Measurements from ENCODE around the gene PLXNA4. TPM values are rescaled to one million over a fixed set of nuclear protein-coding genes. Genes with fewer than 3 reads are reported as not detected.

The PLXNA4 gene
- total RNA-seq, 1 donor from 2014 or later, result 2.1 TPM

GRCh38 chr7:132443761-132444520 is 132.3 kb downstream of the PLXNA4 start:
- H3K4me3 ChIP-seq (ENCODE audit: low read length in 3 of 3), result no peak overlapping the region
- H3K9me3 ChIP-seq (ENCODE audit: control insufficient read depth in 3 of 3, low read length in 3 of 3), result no peaks in the 10 kb centered on the region
- no peaks in the 10 kb centered on the region for H3K4me1 ChIP-seq (ENCODE audit: control insufficient read depth in 3 of 3, insufficient read depth in 3 of 3, low read length in 3 of 3)
- no peak overlapping the region for H3K27ac ChIP-seq (ENCODE audit: low read depth, low read length)
- no peaks in the 10 kb centered on the region for H3K36me3 ChIP-seq (ENCODE audit: control insufficient read depth in 3 of 3, insufficient read depth in 3 of 3, low read length in 3 of 3)
- H3K9ac ChIP-seq (ENCODE audit: low read depth in 1 of 3, low read length in 3 of 3), result no peak overlapping the region
- H3K27me3 ChIP-seq (ENCODE audit: control insufficient read depth in 3 of 3, insufficient read depth in 3 of 3, low read length in 3 of 3), result no peaks in the 10 kb centered on the region

- H3K4me3 ChIP-seq (ENCODE audit: low read length in 3 of 3), result no peak overlapping the region
- H3K27ac ChIP-seq (ENCODE audit: low read depth, low read length), result no peak overlapping the region
Observed at GRCh38 chr7:132441935-132442334, 134.3 kb downstream of the PLXNA4 start.

GRCh38 chr7:132440151-132440550 is 136.1 kb downstream of the PLXNA4 start:
- H3K4me3 ChIP-seq (ENCODE audit: low read length in 3 of 3), result no peak overlapping the region
- H3K4me1 ChIP-seq (ENCODE audit: control insufficient read depth in 3 of 3, insufficient read depth in 3 of 3, low read length in 3 of 3), result no peaks in the 10 kb centered on the region
- H3K9me3 ChIP-seq (ENCODE audit: control insufficient read depth in 3 of 3, low read length in 3 of 3), result no peaks in the 10 kb centered on the region
- no peaks in the 10 kb centered on the region for H3K36me3 ChIP-seq (ENCODE audit: control insufficient read depth in 3 of 3, insufficient read depth in 3 of 3, low read length in 3 of 3)
- H3K27me3 ChIP-seq (ENCODE audit: control insufficient read depth in 3 of 3, insufficient read depth in 3 of 3, low read length in 3 of 3), result peaks cover 0 to 7% (median 5%) of the 10 kb centered on the region in 3 donors
- no peak overlapping the region for H3K27ac ChIP-seq (ENCODE audit: low read depth, low read length)
- no peak overlapping the region for H3K9ac ChIP-seq (ENCODE audit: low read depth in 1 of 3, low read length in 3 of 3)

More at GRCh38 chr7:132441935-132442334, 134.3 kb downstream of the PLXNA4 start:
- no peaks in the 10 kb centered on the region for H3K27me3 ChIP-seq (ENCODE audit: control insufficient read depth in 3 of 3, insufficient read depth in 3 of 3, low read length in 3 of 3)
- no peaks in the 10 kb centered on the region for H3K9me3 ChIP-seq (ENCODE audit: control insufficient read depth in 3 of 3, low read length in 3 of 3)
- H3K4me1 ChIP-seq (ENCODE audit: control insufficient read depth in 3 of 3, insufficient read depth in 3 of 3, low read length in 3 of 3), result no peaks in the 10 kb centered on the region
- H3K9ac ChIP-seq (ENCODE audit: low read depth in 1 of 3, low read length in 3 of 3), result no peak overlapping the region
- H3K36me3 ChIP-seq (ENCODE audit: control insufficient read depth in 3 of 3, insufficient read depth in 3 of 3, low read length in 3 of 3), result no peaks in the 10 kb centered on the region

GRCh38 chr7:132438926-132439325 is 137.3 kb downstream of the PLXNA4 start:
- no peak overlapping the region for H3K4me3 ChIP-seq (ENCODE audit: low read length in 3 of 3)
- H3K27ac ChIP-seq (ENCODE audit: low read depth, low read length), result no peak overlapping the region
- H3K9ac ChIP-seq (ENCODE audit: low read depth in 1 of 3, low read length in 3 of 3), result no peak overlapping the region
- no peaks in the 10 kb centered on the region for H3K9me3 ChIP-seq (ENCODE audit: control insufficient read depth in 3 of 3, low read length in 3 of 3)
- peaks cover 0 to 8% (median 7%) of the 10 kb centered on the region in 3 donors for H3K27me3 ChIP-seq (ENCODE audit: control insufficient read depth in 3 of 3, insufficient read depth in 3 of 3, low read length in 3 of 3)
- no peaks in the 10 kb centered on the region for H3K36me3 ChIP-seq (ENCODE audit: control insufficient read depth in 3 of 3, insufficient read depth in 3 of 3, low read length in 3 of 3)
- H3K4me1 ChIP-seq (ENCODE audit: control insufficient read depth in 3 of 3, insufficient read depth in 3 of 3, low read length in 3 of 3), result no peaks in the 10 kb centered on the region

GRCh38 chr7:132437730-132438129 is 138.5 kb downstream of the PLXNA4 start:
- Histone ChIP-seq H3K9ac (ENCODE audit: low read depth in 1 of 3, low read length in 3 of 3) (no peak overlapping the region), H3K4me3 (ENCODE audit: low read length in 3 of 3) (no peak overlapping the region), H3K36me3 (ENCODE audit: control insufficient read depth in 3 of 3, insufficient read depth in 3 of 3, low read length in 3 of 3) (no peaks in the 10 kb centered on the region), H3K4me1 (ENCODE audit: control insufficient read depth in 3 of 3, insufficient read depth in 3 of 3, low read length in 3 of 3) (no peaks in the 10 kb centered on the region), H3K27ac (ENCODE audit: low read depth, low read length) (no peak overlapping the region), H3K9me3 (ENCODE audit: control insufficient read depth in 3 of 3, low read length in 3 of 3) (no peaks in the 10 kb centered on the region), H3K27me3 (ENCODE audit: control insufficient read depth in 3 of 3, insufficient read depth in 3 of 3, low read length in 3 of 3) (peaks cover 0 to 8% (median 7%) of the 10 kb centered on the region in 3 donors)

- Histone ChIP-seq H3K4me1 (ENCODE audit: control insufficient read depth in 3 of 3, insufficient read depth in 3 of 3, low read length in 3 of 3) (peaks cover 3 to 8% (median 4%) of the 10 kb centered on the region in 3 donors), H3K36me3 (ENCODE audit: control insufficient read depth in 3 of 3, insufficient read depth in 3 of 3, low read length in 3 of 3) (no peaks in the 10 kb centered on the region), H3K27ac (ENCODE audit: low read depth, low read length) (no peak overlapping the region), H3K27me3 (ENCODE audit: control insufficient read depth in 3 of 3, insufficient read depth in 3 of 3, low read length in 3 of 3) (peaks cover 0 to 8% (median 7%) of the 10 kb centered on the region in 3 donors), H3K9me3 (ENCODE audit: control insufficient read depth in 3 of 3, low read length in 3 of 3) (no peaks in the 10 kb centered on the region), H3K4me3 (ENCODE audit: low read length in 3 of 3) (no peak overlapping the region), H3K9ac (ENCODE audit: low read depth in 1 of 3, low read length in 3 of 3) (no peak overlapping the region)
Observed at GRCh38 chr7:132436121-132436520, 140.1 kb downstream of the PLXNA4 start.

GRCh38 chr7:132435016-132435990 is 141.0 kb downstream of the PLXNA4 start:
- Histone ChIP-seq H3K27ac (ENCODE audit: low read depth, low read length) (no peak overlapping the region), H3K4me1 (ENCODE audit: control insufficient read depth in 3 of 3, insufficient read depth in 3 of 3, low read length in 3 of 3) (peaks cover 3 to 13% (median 4%) of the 10 kb centered on the region in 3 donors), H3K4me3 (ENCODE audit: low read length in 3 of 3) (no peak overlapping the region), H3K9ac (ENCODE audit: low read depth in 1 of 3, low read length in 3 of 3) (no peak overlapping the region), H3K36me3 (ENCODE audit: control insufficient read depth in 3 of 3, insufficient read depth in 3 of 3, low read length in 3 of 3) (no peaks in the 10 kb centered on the region), H3K9me3 (ENCODE audit: control insufficient read depth in 3 of 3, low read length in 3 of 3) (no peaks in the 10 kb centered on the region), H3K27me3 (ENCODE audit: control insufficient read depth in 3 of 3, insufficient read depth in 3 of 3, low read length in 3 of 3) (peaks cover 0 to 8% (median 7%) of the 10 kb centered on the region in 3 donors)

GRCh38 chr7:132434041-132434440 is 142.2 kb downstream of the PLXNA4 start:
- Histone ChIP-seq H3K27me3 (ENCODE audit: control insufficient read depth in 3 of 3, insufficient read depth in 3 of 3, low read length in 3 of 3) (peaks cover 0 to 8% (median 7%) of the 10 kb centered on the region in 3 donors), H3K4me1 (ENCODE audit: control insufficient read depth in 3 of 3, insufficient read depth in 3 of 3, low read length in 3 of 3) (peaks cover 3 to 15% (median 4%) of the 10 kb centered on the region in 3 donors), H3K9me3 (ENCODE audit: control insufficient read depth in 3 of 3, low read length in 3 of 3) (no peaks in the 10 kb centered on the region), H3K4me3 (ENCODE audit: low read length in 3 of 3) (no peak overlapping the region), H3K9ac (ENCODE audit: low read depth in 1 of 3, low read length in 3 of 3) (no peak overlapping the region), H3K27ac (ENCODE audit: low read depth, low read length) (no peak overlapping the region), H3K36me3 (ENCODE audit: control insufficient read depth in 3 of 3, insufficient read depth in 3 of 3, low read length in 3 of 3) (no peaks in the 10 kb centered on the region)

GRCh38 chr7:132433301-132433700 is 143.0 kb downstream of the PLXNA4 start:
- Histone ChIP-seq H3K9me3 (ENCODE audit: control insufficient read depth in 3 of 3, low read length in 3 of 3) (no peaks in the 10 kb centered on the region), H3K27ac (ENCODE audit: low read depth, low read length) (no peak overlapping the region), H3K9ac (ENCODE audit: low read depth in 1 of 3, low read length in 3 of 3) (no peak overlapping the region), H3K4me1 (ENCODE audit: control insufficient read depth in 3 of 3, insufficient read depth in 3 of 3, low read length in 3 of 3) (peaks cover 3 to 15% (median 4%) of the 10 kb centered on the region in 3 donors), H3K27me3 (ENCODE audit: control insufficient read depth in 3 of 3, insufficient read depth in 3 of 3, low read length in 3 of 3) (peaks cover 0 to 8% (median 7%) of the 10 kb centered on the region in 3 donors), H3K36me3 (ENCODE audit: control insufficient read depth in 3 of 3, insufficient read depth in 3 of 3, low read length in 3 of 3) (no peaks in the 10 kb centered on the region), H3K4me3 (ENCODE audit: low read length in 3 of 3) (no peak overlapping the region)

All from skeletal muscle tissue (tissue), 4 donors.